Activated gamma-delta T cell treated with Interleukin-2 at 50 U/mL for 16 hours (primary cell): ENCODE data around the gene EGFL6.
"Not testable (repeated sequence)": the region's sequence is repeated elsewhere in the genome, so short reads cannot be mapped to it uniquely, and the experiment has no call there.

ENCODE experiments used
- DNase-seq: peaks from one replicate; pipeline ENCODE4 v3.0.0-alpha.2; 2020

Gene EGFL6

DNA sequence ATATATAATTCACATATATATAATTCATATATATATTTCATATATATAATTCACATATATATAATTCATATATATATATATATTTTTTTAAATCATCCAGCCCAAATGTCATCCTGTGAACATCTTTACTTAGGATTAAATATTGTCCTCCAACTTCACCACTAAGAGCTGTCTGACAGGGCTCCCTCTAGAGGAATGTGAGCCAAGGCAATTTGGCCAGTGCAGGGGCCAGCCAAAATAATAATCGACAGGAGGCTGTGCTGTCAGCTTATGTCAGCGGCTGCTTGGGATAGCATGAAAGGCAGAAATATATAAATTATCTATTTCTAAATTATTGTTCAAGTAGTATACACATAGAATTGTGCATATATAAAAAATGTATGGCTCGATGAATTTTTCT, 29.5 kb downstream of the EGFL6 start:
- no peak for DNase-seq

DNA sequence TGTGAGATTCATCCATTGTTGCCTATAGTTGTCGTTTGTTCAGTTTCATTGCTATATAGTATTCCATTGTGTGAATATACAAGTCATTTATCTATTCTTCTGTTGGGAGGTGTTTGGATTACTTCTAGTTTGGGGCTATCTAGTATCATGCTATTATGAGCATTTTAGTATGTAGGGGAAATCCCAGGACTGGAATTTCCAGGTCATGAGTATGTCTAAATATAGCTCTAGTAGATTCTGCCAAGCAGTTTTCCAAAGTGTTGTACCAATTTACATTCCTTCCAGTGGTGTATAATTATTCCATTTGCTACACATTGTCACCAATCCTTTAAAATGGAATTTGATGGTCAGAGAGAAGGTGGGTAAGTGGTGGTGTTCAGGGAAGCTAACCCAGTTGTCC, 30.1 kb downstream of the EGFL6 start:
- no peak for DNase-seq

- DNase-seq, result no peak
Observed at GRCh38 chrX:13605611-13606010, 36.2 kb downstream of the EGFL6 start.

GRCh38 chrX:13607331-13607995, 38.1 kb downstream of the EGFL6 start:
- no peak for DNase-seq

- no peak for DNase-seq
Observed at GRCh38 chrX:13607996-13608365, 38.6 kb downstream of the EGFL6 start.

DNA sequence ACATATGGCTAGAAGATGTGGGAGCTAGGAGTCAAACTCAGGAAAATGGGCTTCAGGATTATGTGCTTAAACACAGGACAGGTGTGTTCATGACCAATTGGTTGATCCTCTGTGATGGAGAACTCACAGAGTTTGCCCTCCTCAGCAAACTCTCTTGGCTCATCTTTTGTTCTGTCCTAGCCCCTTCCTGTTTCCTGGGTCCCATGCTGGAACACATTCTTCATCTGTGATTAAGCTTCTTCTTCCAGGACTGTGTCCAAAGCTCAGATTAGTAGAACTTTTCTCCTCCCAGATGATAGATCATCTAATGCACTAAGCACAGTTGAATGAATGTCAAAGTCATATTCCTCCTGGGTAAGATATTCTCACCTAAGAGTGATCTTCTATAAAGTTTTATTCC, 44.8 kb downstream of the EGFL6 start:
- no peak for DNase-seq

GRCh38 chrX:13620207-13620606, 50.8 kb downstream of the EGFL6 start:
- no peak for DNase-seq

DNA sequence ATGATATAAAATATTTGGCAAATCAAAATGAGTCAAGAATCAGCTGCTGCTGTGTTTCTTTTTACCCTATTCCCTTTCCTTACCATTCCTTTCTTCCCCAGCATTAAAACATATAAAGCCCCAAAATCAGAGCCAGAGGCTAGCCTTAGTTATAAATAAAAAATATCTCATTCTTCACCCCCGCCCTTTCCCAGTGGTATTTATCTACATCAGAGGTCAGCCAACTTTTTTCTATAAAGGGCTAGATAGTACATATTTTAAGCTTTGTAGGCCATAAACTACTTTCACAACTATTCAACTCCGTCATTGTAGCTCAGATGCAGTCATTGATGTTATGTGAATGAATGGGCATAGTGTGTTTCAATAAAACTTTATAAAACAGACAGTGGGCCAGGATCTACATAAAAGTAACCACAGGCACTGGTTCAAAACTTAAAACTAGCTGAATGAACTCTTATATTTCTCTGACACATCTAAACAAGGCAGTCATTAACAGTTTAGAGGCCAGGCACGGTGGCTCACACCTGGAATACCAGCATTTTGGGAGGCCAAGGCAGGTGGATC, 53.1 kb downstream of the EGFL6 start:
- DNase-seq, result no peak

- DNase-seq, result no peak
Observed at GRCh38 chrX:13627306-13627705, 57.9 kb downstream of the EGFL6 start.

GRCh38 chrX:13637224-13637623, 67.8 kb downstream of the EGFL6 start:
- DNase-seq, result not testable (repeated sequence)

DNA sequence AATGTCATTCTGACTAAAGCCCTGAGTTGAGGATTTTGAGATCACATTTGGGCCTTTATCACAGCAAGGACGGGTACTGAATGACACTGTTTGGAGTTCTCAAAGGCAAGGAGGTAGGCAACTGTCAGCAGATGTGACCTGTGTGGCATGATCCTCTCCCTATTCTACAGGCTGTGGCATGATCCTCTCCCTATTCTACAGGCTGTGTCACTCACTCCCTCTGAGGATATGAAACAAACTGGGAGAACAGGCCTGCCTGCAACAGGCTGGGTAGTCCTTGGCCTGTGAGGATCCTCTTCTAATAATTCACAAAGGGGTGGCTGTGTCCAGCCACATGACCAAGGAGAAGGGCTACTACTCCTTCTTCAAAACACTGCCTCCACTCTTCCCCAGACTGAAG, 68.6 kb downstream of the EGFL6 start:
- DNase-seq, result no peak

- no peak for DNase-seq
Observed at GRCh38 chrX:13638826-13639225, 69.4 kb downstream of the EGFL6 start.

DNA sequence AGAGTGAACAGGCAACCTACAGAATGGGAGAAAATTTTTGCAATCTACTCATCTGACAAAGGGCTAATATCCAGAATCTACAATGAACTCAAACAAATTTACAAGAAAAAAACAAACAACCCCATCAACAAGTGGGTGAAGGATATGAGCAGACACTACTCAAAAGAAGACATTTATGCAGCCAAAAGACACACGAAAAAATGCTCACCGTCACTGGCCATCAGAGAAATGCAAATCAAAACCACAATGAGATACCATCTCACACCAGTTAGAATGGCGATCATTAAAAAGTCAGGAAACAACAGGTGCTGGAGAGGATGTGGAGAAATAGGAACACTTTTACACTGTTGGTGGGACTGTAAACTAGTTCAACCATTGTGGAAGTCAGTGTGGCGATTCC, 72.3 kb downstream of the EGFL6 start:
- DNase-seq, result not testable (repeated sequence)

GRCh38 chrX:13645464-13646153, 76.2 kb downstream of the EGFL6 start:
- DNase-seq, result no peak

GRCh38 chrX:13646154-13646549, 76.8 kb downstream of the EGFL6 start:
- peak; percentile 13 for DNase-seq

GRCh38 chrX:13647709-13648212, 78.4 kb downstream of the EGFL6 start:
- DNase-seq, result peak; percentile 60

GRCh38 chrX:13648336-13648735, 78.9 kb downstream of the EGFL6 start:
- DNase-seq, result not testable (repeated sequence)

DNA sequence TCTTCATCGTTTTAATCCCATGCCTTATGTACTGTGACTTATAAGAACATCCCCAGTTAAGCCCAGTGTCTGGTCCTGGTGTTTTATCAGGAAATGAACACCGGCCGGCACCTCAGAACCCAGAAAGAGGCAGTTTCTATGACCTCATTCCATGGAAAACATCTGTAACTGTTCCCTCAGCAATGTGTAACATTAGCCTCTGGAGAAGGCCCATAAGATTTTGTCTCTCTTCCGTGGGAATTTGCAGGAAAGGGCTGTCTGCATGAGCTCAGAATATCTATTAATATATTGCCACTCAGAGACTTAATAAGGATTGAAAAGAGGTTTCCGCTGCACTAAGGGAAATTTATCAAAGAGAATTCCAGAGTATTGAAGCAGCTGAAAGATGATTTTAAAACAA, 80.4 kb downstream of the EGFL6 start:
- DNase-seq, result no peak

DNA sequence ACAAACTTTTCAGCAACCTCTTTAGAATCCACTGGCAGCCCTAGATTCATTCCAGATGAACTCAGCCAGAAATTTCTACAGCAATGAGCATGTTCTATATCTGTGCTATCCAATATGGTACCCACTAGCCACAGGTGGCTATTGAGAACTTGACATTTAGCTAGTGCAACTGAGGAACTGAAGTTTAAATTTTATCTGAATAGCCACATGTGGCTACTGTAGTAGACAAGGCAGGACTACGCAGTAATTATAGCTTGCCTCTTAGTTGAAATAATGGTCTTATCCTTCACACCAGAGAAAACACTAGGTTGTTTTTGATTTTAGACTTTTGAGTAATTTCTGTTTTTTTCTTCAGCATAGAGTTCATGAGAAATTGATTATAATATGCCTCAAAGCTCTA, 80.9 kb downstream of the EGFL6 start:
- DNase-seq, result no peak

DNA sequence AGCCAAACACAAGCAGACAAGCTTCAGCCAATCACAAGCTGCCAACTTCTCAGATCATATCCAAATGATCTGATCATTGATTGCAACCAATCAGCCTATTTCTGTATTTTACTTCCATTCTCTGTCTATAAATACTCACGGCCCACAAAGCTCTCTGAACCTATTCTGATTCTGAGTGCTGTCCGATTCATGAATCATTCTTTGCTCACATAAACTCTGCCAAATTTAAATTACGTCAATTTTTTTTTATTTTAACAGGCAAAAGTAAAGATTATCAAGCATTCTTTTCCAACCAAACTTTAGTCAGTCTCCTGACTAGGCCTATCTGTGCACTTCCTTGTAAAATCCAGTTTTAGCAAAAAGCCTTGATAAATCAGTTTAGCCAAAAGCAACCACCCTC, 81.7 kb downstream of the EGFL6 start:
- no peak for DNase-seq

GRCh38 chrX:13652287-13652793, 82.9 kb downstream of the EGFL6 start:
- DNase-seq, result no peak

- peak; percentile 94 for DNase-seq
Observed at GRCh38 chrX:13652850-13653693, 83.7 kb downstream of the EGFL6 start, which contains the start of gene TCEANC. TCEANC (plus strand) TSS chrX:13653141; CDS start chrX:13662509, 9,368 bp downstream.

DNA sequence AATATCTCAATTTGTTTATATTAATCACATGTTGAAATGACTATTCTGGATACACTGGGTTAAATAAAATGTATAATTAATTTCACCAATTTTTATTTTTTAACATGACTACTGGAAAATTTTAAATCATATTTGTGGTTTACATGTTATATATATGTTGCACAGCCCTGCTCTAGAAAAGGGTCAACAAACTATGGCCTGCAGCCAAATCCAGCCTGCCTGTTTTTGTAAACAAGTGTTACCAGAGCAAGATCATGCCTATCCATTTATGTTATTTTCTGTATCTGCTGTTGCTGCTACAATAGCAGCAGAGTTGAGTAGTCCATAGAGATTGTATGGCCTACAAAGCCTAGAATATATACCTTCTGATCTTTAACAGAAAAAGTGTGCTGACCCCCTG, 84.7 kb downstream of the EGFL6 start:
- DNase-seq, result no peak
